Peyer's patch (tissue), 4 donors: ENCODE results near the gene OSBPL3.

Experiments used
- POLR2A ChIP-seq, 2 donors: fragments of 450-650 bp; IDR thresholded peaks; one replicate each; pipeline ENCODE4 v1.5.1; 2017; ENCODE audit warnings: antibody characterized with exemption in 2 of 2, mild to moderate bottlenecking in 2 of 2, moderate library complexity in 2 of 2
- TF ChIP-seq, protein P1 (sequence below), 6 experiments: fragments of 450-650 bp in 4 of 6; fragments of 200-600 bp in 2 of 6; sonication (generic) in 1 of 6; IDR thresholded peaks; one replicate each; pipeline ENCODE4 v1.5.1; 2017 to 2019; ENCODE audit warnings: antibody characterized with exemption in 6 of 6, mild to moderate bottlenecking in 3 of 6, moderate library complexity in 1 of 6

GRCh38 chr7:24883622-24884013 is 96.4 kb downstream of the OSBPL3 start:
- TF ChIP-seq, protein P1, sequence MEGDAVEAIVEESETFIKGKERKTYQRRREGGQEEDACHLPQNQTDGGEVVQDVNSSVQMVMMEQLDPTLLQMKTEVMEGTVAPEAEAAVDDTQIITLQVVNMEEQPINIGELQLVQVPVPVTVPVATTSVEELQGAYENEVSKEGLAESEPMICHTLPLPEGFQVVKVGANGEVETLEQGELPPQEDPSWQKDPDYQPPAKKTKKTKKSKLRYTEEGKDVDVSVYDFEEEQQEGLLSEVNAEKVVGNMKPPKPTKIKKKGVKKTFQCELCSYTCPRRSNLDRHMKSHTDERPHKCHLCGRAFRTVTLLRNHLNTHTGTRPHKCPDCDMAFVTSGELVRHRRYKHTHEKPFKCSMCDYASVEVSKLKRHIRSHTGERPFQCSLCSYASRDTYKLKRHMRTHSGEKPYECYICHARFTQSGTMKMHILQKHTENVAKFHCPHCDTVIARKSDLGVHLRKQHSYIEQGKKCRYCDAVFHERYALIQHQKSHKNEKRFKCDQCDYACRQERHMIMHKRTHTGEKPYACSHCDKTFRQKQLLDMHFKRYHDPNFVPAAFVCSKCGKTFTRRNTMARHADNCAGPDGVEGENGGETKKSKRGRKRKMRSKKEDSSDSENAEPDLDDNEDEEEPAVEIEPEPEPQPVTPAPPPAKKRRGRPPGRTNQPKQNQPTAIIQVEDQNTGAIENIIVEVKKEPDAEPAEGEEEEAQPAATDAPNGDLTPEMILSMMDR (IDR thresholded peaks at IDR 0.05): no peak
- TF ChIP-seq POLR2A (IDR thresholded peaks at IDR 0.05): no peak
